Nephron (organoid): Measurements from ENCODE around the gene TMEM200B.

Source experiments
- H3K27ac Mint-ChIP-seq, 3 experiments: 2 replicates each; pipeline ENCODE4 v1.8.0; 2020; ENCODE audit warnings: mixed read lengths in 3 of 3, mild to moderate bottlenecking in 2 of 3, moderate library complexity in 1 of 3
- H3K27me3 Mint-ChIP-seq: 2 replicates; pipeline ENCODE4 v1.8.0; 2021; ENCODE audit warnings: low read depth, mild to moderate bottlenecking, moderate library complexity, mixed read lengths
- H3K36me3 Mint-ChIP-seq: 2 replicates; pipeline ENCODE4 v1.8.0; 2020; ENCODE audit warnings: low read depth, mixed read lengths
- H3K4me1 Mint-ChIP-seq: 2 replicates; pipeline ENCODE4 v1.8.0; 2020; ENCODE audit warnings: mixed read lengths
- H3K4me3 Mint-ChIP-seq, 3 experiments: 2 replicates each; pipeline ENCODE4 v1.8.0; 2020; ENCODE audit warnings: mild to moderate bottlenecking in 3 of 3, mixed read lengths in 3 of 3, moderate library complexity in 2 of 3
- H3K9me3 Mint-ChIP-seq: 2 replicates; pipeline ENCODE4 v1.8.0; 2020; ENCODE audit warnings: mixed read lengths
- CTCF ChIP-seq, 3 experiments: fragments of 200-600 bp; sonication (generic); IDR thresholded peaks; one replicate each; pipeline ENCODE4 v1.5.0; 2021; ENCODE audit warnings: antibody characterized with exemption in 3 of 3; ENCODE audit not compliant: unreplicated experiment in 3 of 3

The TMEM200B gene

GRCh38 chr1:29123887-29124365 is at the start of gene TMEM200B:
Gene TMEM200B (minus strand): TSS chr1:29123903. CDS start chr1:29121828, 2,075 bp downstream.
- Mint-ChIP-seq H3K27ac (peak within 1 kb of the TSS; percentile 38 to 98 (median 87)), H3K27me3 (peaks cover 51% of the 10 kb centered on the region), H3K9me3 (no peaks in the 10 kb centered on the region), H3K4me1 (peaks cover 20% of the 10 kb centered on the region), H3K4me3 (peak within 1 kb of the TSS; percentile 84 to 87 (median 86)), H3K36me3 (peaks cover 4% of the 10 kb centered on the region)
- no peak for TF ChIP-seq CTCF (IDR thresholded peaks at IDR 0.05; ENCODE audit: unreplicated experiment in 3 of 3)

GRCh38 chr1:29172415-29172939 is 48.8 kb upstream of the TMEM200B start:
- Mint-ChIP-seq H3K9me3 (no peaks in the 10 kb centered on the region), H3K27me3 (no peaks in the 10 kb centered on the region), H3K4me3 (no peak overlapping the region), H3K36me3 (peaks cover 49% of the 10 kb centered on the region), H3K4me1 (peaks cover 54% of the 10 kb centered on the region), H3K27ac (no peak overlapping the region)
- TF ChIP-seq CTCF (IDR thresholded peaks at IDR 0.05; ENCODE audit: unreplicated experiment in 3 of 3): no peak

- peaks cover 45% of the 10 kb centered on the region for H3K4me1 Mint-ChIP-seq
- H3K4me3 Mint-ChIP-seq: no peak overlapping the region
- H3K27ac Mint-ChIP-seq: peak overlapping the region; percentile 43 to 69 (median 53)
- no peaks in the 10 kb centered on the region for H3K27me3 Mint-ChIP-seq
- H3K9me3 Mint-ChIP-seq: no peaks in the 10 kb centered on the region
- TF ChIP-seq CTCF (IDR thresholded peaks at IDR 0.05; ENCODE audit: unreplicated experiment in 3 of 3): no peak
- peaks cover 49% of the 10 kb centered on the region for H3K36me3 Mint-ChIP-seq
Measured at GRCh38 chr1:29171521-29171920, 47.8 kb upstream of the TMEM200B start.

GRCh38 chr1:29171089-29171488 is 47.4 kb upstream of the TMEM200B start:
- Mint-ChIP-seq H3K9me3 (no peaks in the 10 kb centered on the region), H3K4me3 (peak overlapping the region in 2 of 3 experiments; percentile 3 to 14), H3K27me3 (no peaks in the 10 kb centered on the region), H3K36me3 (peaks cover 49% of the 10 kb centered on the region), H3K27ac (peak overlapping the region; percentile 43 to 69 (median 53)), H3K4me1 (peaks cover 42% of the 10 kb centered on the region)
- no peak for TF ChIP-seq CTCF (IDR thresholded peaks at IDR 0.05; ENCODE audit: unreplicated experiment in 3 of 3)

- H3K27ac Mint-ChIP-seq: peak overlapping the region; percentile 11 to 60 (median 11)
- H3K4me3 Mint-ChIP-seq: no peak overlapping the region
- H3K4me1 Mint-ChIP-seq: peaks cover 47% of the 10 kb centered on the region
- no peaks in the 10 kb centered on the region for H3K9me3 Mint-ChIP-seq
- no peak for TF ChIP-seq CTCF (IDR thresholded peaks at IDR 0.05; ENCODE audit: unreplicated experiment in 3 of 3)
- H3K27me3 Mint-ChIP-seq: no peaks in the 10 kb centered on the region
- H3K36me3 Mint-ChIP-seq: peaks cover 55% of the 10 kb centered on the region
Measured at GRCh38 chr1:29169976-29170375, 46.3 kb upstream of the TMEM200B start.

GRCh38 chr1:29167904-29168303 is 44.2 kb upstream of the TMEM200B start:
- H3K4me1 Mint-ChIP-seq: peaks cover 56% of the 10 kb centered on the region
- H3K9me3 Mint-ChIP-seq: no peaks in the 10 kb centered on the region
- peaks cover 63% of the 10 kb centered on the region for H3K36me3 Mint-ChIP-seq
- TF ChIP-seq CTCF (IDR thresholded peaks at IDR 0.05; ENCODE audit: unreplicated experiment in 3 of 3): no peak
- H3K27ac Mint-ChIP-seq: peak overlapping the region in 1 of 3 experiments; percentile 13
- no peak overlapping the region for H3K4me3 Mint-ChIP-seq
- H3K27me3 Mint-ChIP-seq: no peaks in the 10 kb centered on the region
